ENCODE measurements around the gene IGF2BP1.

- TF ChIP-seq CTCF (IDR thresholded peaks at IDR 0.05; ENCODE audit: low read length) (no peak), EZH2 (optimal IDR thresholded peaks at IDR 0.05; ENCODE audit: low read depth, low read length) (no peak)
These were observed 27.0 kb upstream of the IGF2BP1 start for GRCh38 chr17:48970224-48970623.
